Smooth muscle cell (in vitro differentiated cells): ENCODE data around the gene APOBEC3B. TPM values are rescaled to one million over a fixed set of nuclear protein-coding genes. Genes with fewer than 3 reads are reported as not detected.
"Not testable (repeated sequence)": the region's sequence is repeated elsewhere in the genome, so short reads cannot be mapped to it uniquely, and the experiment has no call there.

ENCODE experiments used
- DNase-seq: peaks from one replicate; lab custom pipeline; 2025; ENCODE audit not compliant: unreplicated experiment; lab: John Stamatoyannopoulos, UW
- H2AFZ ChIP-seq: fragments of 200-600 bp; sonication (generic); 2 replicates; pipeline ENCODE4 v1.6.0; 2016; ENCODE audit warnings: antibody characterized with exemption, low read depth, mild to moderate bottlenecking
- H3F3A ChIP-seq: fragments of 200-600 bp; sonication (generic); 2 replicates; pipeline ENCODE4 v1.6.0; 2017; ENCODE audit warnings: antibody characterized with exemption, low read depth
- H3K27ac ChIP-seq: fragments of 200-600 bp; sonication (generic); 2 replicates; pipeline ENCODE4 v1.5.1; 2016; ENCODE audit warnings: low read depth, mild to moderate bottlenecking
- H3K27me3 ChIP-seq: fragments of 200-600 bp; sonication (generic); 2 replicates; pipeline ENCODE4 v1.6.1; 2016; ENCODE audit warnings: low read depth, mild to moderate bottlenecking
- H3K36me3 ChIP-seq: fragments of 200-600 bp; sonication (generic); 2 replicates; pipeline ENCODE4 v1.5.1; 2016; ENCODE audit warnings: low read depth
- H3K4me1 ChIP-seq: fragments of 200-600 bp; sonication (generic); 2 replicates; pipeline ENCODE4 v1.5.1; 2016; ENCODE audit warnings: low read depth
- H3K4me2 ChIP-seq: fragments of 200-600 bp; sonication (generic); 2 replicates; pipeline ENCODE4 v1.6.0; 2016; ENCODE audit warnings: mild to moderate bottlenecking
- H3K4me3 ChIP-seq: fragments of 200-600 bp; sonication (generic); 2 replicates; pipeline ENCODE4 v1.5.1; 2016; ENCODE audit warnings: mild to moderate bottlenecking
- H3K79me2 ChIP-seq: fragments of 200-600 bp; sonication (generic); 2 replicates; pipeline ENCODE4 v1.6.0; 2016; ENCODE audit warnings: low read depth, mild to moderate bottlenecking
- H3K9ac ChIP-seq: fragments of 200-600 bp; sonication (generic); 2 replicates; pipeline ENCODE4 v1.6.0; 2016; ENCODE audit warnings: low read depth
- H3K9me3 ChIP-seq: fragments of 200-600 bp; sonication (generic); replicated peaks from 2 replicates; pipeline ENCODE4 v1.5.1; 2016; ENCODE audit warnings: low read depth
- H4K20me1 ChIP-seq: fragments of 200-600 bp; sonication (generic); 2 replicates; pipeline ENCODE4 v1.6.0; 2016; ENCODE audit warnings: low read depth
- WGBS: methylation state at CpG from one replicate; pipeline ENCODE4 v1.1.7; 2016; ENCODE audit warnings: low lambda C conversion rate; 5-methylcytosine and 5-hydroxymethylcytosine counted together
- polyA plus RNA-seq: library from polyadenylated mRNA; unstranded; fragments of >200 nt; fragmentation: Nextera tagmentation; extraction: Ambion mirVana; gene quantifications from 2 replicates; pipeline ENCODE4 v1.2.1, GENCODE V29; 2016
- total RNA-seq: library from RNA; depleted of rRNA; stranded (reverse); fragments of >200 nt; gene quantifications from 2 replicates; pipeline ENCODE4 v1.2.3, GENCODE V29; 2014
- TF ChIP-seq, protein P1 (sequence below): fragments of 200-600 bp; sonication (generic); IDR thresholded peaks from 2 replicates; pipeline ENCODE4 v1.5.1; 2017; ENCODE audit warnings: borderline replicate concordance, mild to moderate bottlenecking, antibody characterized with exemption; ENCODE audit not compliant: insufficient read depth, poor library complexity, severe bottlenecking

Gene APOBEC3B
- total and polyA plus RNA-seq, 2 experiments from 2014 or later, result 0.58 to 5.6 TPM

DNA sequence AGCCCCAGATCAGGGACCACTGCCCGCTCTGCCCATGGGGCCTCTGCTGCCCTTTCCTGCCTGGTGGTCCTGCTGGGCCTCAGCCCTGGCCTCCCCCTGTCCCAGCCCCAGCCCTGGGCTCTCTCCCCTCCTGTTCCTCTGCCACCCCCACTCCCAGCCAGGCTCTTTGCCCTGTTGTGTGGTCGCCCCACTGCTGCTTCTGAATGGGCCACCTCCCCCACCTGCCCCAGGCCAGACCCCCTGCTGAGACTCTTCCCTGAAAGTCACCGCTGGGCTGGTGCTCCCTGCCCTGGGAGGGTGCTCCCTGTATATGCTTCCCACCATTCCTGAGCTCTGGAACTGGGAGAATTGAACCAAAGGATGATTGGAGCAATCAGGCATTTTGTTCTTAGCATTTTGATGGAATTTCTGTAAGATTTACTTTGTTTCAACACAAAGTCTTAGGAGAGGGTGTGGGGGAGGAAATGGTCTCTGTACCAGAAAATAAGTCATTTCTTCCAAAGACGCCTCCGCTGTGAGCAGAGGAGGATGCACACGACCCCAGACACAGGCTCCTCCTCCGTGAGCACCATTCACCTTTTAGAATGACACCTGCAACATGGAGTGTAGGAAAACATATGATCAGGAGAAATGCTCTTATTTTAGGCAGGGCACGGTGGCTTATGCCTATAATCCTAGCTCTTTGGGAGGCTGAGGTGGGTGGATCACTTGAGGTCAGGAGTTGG lies 5.2 kb downstream of the APOBEC3B start:
- no peaks in the 10 kb centered on the region for H3K4me1 ChIP-seq
- no peaks in the 10 kb centered on the region for H4K20me1 ChIP-seq
- no peak overlapping the region for H3K4me2 ChIP-seq
- no peaks in the 10 kb centered on the region for H3F3A ChIP-seq
- H3K9me3 ChIP-seq, result no peaks in the 10 kb centered on the region
- TF ChIP-seq, protein P1, sequence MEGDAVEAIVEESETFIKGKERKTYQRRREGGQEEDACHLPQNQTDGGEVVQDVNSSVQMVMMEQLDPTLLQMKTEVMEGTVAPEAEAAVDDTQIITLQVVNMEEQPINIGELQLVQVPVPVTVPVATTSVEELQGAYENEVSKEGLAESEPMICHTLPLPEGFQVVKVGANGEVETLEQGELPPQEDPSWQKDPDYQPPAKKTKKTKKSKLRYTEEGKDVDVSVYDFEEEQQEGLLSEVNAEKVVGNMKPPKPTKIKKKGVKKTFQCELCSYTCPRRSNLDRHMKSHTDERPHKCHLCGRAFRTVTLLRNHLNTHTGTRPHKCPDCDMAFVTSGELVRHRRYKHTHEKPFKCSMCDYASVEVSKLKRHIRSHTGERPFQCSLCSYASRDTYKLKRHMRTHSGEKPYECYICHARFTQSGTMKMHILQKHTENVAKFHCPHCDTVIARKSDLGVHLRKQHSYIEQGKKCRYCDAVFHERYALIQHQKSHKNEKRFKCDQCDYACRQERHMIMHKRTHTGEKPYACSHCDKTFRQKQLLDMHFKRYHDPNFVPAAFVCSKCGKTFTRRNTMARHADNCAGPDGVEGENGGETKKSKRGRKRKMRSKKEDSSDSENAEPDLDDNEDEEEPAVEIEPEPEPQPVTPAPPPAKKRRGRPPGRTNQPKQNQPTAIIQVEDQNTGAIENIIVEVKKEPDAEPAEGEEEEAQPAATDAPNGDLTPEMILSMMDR, result no peak
- no peaks in the 10 kb centered on the region for H3K36me3 ChIP-seq
- H2AFZ ChIP-seq, result no peak overlapping the region
- WGBS, result 79% methylated on average over 8 of the region's 8 CpGs
- DNase-seq, result no peak
- H3K79me2 ChIP-seq, result no peaks in the 10 kb centered on the region
- no peak overlapping the region for H3K27ac ChIP-seq
- H3K27me3 ChIP-seq, result no peaks in the 10 kb centered on the region
- no peak overlapping the region for H3K9ac ChIP-seq
- H3K4me3 ChIP-seq, result no peak overlapping the region

DNA sequence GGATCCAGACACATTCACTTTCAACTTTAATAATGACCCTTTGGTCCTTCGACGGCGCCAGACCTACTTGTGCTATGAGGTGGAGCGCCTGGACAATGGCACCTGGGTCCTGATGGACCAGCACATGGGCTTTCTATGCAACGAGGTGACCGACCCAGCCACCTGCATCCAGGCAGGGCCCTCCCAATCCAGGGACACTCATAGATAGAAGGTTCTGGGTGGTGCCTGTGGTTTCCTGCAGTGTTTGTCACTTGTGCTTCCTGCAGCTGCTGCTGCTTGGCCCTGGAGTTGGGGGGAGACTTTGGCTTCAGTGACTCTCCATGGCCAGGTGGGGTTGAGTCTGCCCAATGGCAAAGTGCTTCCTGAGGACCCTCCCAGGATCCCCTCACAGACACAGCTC lies 7.3 kb downstream of the APOBEC3B start:
- Histone ChIP-seq H3K9me3 (no peaks in the 10 kb centered on the region), H3F3A (no peaks in the 10 kb centered on the region), H3K79me2 (no peaks in the 10 kb centered on the region), H3K4me2 (no peak overlapping the region), H3K36me3 (no peaks in the 10 kb centered on the region), H3K27me3 (no peaks in the 10 kb centered on the region), H3K9ac (no peak overlapping the region), H3K4me3 (no peak overlapping the region), H4K20me1 (no peaks in the 10 kb centered on the region), H3K4me1 (no peaks in the 10 kb centered on the region), H2AFZ (no peak overlapping the region), H3K27ac (no peak overlapping the region)
- DNase-seq, result no peak
- TF ChIP-seq, protein P1, result no peak
- 94% methylated on average over 6 of the region's 6 CpGs for WGBS

DNA sequence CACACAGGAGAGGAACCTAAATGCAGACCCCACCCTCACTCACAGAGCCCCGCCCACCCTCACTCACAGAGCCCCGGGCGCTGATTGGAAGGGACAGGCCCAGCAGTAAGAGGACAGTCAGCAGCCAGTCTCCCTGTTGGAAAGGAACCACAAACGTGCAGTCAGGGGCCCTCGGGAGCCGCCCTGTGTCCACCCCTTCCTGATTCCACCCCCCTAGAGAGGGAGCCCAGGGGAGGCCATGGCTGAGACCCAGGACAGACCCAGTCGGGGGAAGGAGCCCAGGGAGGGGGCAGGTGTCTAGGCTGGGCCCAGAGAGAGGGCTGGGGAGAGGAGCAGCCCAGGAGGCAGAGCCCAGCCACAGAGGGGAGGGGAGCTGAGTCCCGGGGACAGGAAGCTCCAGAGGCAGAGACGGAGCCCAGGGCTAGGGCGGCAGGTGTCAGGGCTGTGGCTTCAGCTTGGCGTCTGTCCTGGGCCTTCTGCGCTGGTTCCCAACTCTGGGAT lies 10.8 kb downstream of the APOBEC3B start:
- WGBS, result 42% methylated on average over 8 of the region's 12 CpGs
- H3K36me3 ChIP-seq, H2AFZ ChIP-seq, H3K4me3 ChIP-seq, H3K27me3 ChIP-seq, H3K4me2 ChIP-seq, H3K4me1 ChIP-seq, H3F3A ChIP-seq, H3K9ac ChIP-seq, DNase-seq, H3K9me3 ChIP-seq, H4K20me1 ChIP-seq, H3K27ac ChIP-seq, H3K79me2 ChIP-seq: not testable (repeated sequence)

DNA sequence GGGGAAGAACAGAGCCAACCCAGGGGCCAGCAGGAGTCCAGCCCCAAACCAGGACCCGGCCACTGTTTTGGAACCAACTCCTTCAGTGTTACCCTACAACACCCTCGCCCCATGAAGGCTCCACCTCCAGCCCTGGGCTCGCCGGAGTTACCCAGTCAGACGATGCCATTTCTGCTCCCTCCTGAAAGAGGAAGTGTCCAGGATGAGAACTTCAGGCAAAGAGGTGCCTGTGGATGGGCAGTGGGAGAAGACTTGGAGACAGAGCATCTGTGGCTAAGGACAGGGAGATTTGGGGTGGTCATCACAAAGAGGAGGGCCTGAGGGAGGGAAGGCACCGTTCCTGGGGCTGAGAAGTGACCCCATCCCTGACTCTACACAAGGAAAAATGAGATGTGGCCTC lies 14.0 kb downstream of the APOBEC3B start:
- no peaks in the 10 kb centered on the region for H3K9me3 ChIP-seq
- H3K79me2 ChIP-seq, result no peaks in the 10 kb centered on the region
- TF ChIP-seq, protein P1, result no peak
- H3K4me1 ChIP-seq, result no peaks in the 10 kb centered on the region
- H3F3A ChIP-seq, result no peaks in the 10 kb centered on the region
- H3K4me3 ChIP-seq, result no peak overlapping the region
- H3K36me3 ChIP-seq, result no peaks in the 10 kb centered on the region
- no peak overlapping the region for H2AFZ ChIP-seq
- no peaks in the 10 kb centered on the region for H3K27me3 ChIP-seq
- no peaks in the 10 kb centered on the region for H4K20me1 ChIP-seq
- no peak overlapping the region for H3K27ac ChIP-seq
- H3K4me2 ChIP-seq, result no peak overlapping the region
- no peak for DNase-seq
- WGBS, result 85% methylated on average over 6 of the region's 6 CpGs
- H3K9ac ChIP-seq, result no peak overlapping the region
